Suppressor macrophage treated with lipopolysaccharide for 1 hour (primary cell): ENCODE results near the gene PKIG.
"Not testable (repeated sequence)": the region's sequence is repeated elsewhere in the genome, so short reads cannot be mapped to it uniquely, and the experiment has no call there.

Source experiments
- DNase-seq, 3 donors: peaks; one replicate each; pipeline ENCODE4 v3.0.0-alpha.2; 2020 to 2022

Gene PKIG

DNA sequence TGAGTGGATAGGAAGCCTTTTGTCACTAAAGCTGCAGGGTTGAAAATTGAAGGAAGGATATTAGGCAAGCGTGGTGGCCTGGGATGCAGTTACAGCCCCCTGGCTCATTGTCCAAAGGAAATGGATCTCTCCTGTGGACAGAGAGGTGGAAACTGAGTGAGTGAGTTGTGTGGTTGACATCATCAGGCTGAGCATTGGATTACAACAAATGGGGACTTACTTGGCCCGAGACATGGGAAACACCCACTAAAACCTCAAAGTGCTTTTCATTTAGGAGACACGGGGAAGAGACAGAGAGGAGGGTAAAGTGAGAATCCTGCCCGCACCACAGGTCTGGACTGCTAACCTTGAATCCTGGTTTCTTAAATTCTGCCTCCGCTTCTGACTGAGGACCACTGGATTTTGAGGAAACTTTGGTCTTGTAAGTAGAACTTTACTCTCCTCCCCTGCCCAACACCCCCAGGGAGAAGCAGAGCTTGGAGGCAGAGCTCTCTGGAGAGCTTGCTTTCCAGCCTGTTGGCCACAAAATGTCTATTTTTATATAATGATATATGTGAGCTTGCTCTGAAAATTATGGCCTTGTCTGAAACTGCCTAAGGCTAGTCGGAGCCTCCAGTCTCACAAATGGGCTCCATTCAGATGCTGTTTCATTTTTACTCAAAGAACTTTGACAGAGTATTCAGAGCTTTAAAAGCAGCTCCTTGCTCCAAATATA is at the start of gene PKIG:
PKIG (plus strand) TSS at position 269 of the 715 bp plus-strand sequence. CDS start 31,978 bp downstream, outside the sequence.
- peak; percentile 75 to 86 (median 81) for DNase-seq

- DNase-seq, result no peak
These were observed 49.4 kb upstream of the PKIG start for GRCh38 chr20:44532981-44533331.

DNA sequence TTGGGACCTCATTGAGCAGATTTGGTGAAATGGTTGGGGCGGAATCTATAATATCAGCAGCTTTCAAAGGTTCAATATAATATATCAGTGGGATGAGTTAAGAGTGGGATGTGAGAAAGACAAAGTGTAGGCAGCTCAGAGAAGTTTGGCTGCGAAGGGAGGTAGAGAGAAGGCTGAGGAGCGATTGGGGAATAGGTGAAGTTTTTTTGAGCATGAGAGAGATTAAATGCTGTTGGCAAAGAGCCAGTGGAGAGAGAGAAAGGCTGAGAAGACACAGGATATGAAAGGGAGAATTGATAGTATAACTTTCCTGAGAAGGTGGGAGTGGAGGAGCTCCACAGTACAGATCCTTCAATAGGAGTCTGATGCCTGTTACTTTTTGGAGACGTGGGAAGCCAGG is 48.5 kb upstream of the PKIG start:
- no peak for DNase-seq

DNA sequence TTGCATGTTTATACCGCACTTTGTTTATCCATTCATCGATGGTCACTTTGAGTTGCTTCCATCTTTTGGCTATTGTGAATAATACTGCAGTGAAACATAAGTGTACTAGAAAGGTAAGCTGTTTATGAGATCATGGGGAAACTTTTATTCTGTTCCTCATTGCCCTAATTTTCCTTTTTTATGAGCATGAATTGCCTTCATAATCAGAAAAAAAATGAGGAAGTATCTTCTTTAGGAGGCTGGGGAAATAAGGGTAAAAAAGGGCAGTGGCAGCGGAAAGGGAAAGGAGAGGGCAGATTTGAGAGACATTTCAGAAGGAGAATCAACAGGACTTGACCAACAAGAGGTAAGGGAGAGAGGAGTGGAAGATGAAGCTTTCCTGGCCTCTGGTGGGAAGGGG is 46.2 kb upstream of the PKIG start:
- peak; percentile 47 to 61 (median 52) for DNase-seq

DNA sequence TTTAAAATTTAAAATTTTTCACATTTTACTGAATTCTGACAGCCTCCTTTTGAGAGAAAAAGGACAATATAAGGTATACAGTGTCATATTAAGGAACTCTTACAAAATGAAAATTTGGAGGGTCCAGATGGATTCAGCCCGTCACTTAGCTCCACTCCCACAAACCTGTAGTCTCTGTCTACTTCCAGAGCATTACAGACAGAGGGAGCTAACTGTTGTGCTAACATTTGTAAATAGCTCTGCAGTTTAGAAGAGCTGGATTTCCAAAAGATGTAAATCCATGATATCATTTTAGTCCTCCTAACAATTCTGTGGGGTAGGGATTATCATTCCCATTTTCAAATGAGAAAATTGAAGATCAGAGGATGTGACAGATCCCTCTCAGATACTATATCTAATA is 44.4 kb upstream of the PKIG start:
- DNase-seq, result no peak

DNA sequence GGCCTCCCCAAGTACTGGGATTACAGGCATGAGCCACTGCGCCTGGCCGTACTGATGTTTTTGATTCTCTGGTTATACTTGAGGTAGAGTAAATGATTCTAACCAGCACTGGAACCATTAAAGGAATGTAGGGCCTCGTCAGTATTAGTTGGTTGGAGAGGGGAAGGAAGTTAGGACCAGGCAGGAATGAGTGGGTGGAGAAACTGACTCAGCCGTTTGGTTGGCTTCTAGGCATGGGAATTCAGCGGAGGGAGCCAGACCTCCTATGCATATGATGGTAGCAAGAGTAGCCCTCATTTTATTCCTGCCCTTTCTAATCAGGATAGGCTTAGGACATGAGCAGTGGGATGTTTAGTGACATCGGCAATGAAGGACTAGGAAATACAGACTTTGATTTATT is 41.5 kb upstream of the PKIG start:
- DNase-seq, result peak; percentile 75 to 85 (median 80)

- DNase-seq, result no peak
These were observed 40.4 kb upstream of the PKIG start for GRCh38 chr20:44541992-44542391.

DNA sequence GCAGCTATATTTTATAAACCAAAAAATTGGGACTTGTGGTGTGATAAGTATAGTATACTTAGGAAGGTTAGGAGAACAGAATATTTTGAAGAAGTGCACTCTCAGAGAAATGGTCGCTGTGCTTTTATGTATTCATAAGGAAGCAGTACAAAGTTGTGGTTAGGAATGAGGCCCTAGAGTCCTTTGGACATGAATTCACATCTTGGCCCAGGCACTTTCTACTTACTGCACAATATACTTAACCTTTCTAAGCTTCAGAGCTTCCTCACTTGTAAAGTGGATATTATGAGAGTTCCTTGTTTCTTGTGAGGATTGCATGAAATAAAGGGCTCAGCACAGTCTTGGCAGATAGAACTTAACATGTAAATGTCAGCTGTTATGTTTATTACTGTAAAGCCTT is 39.5 kb upstream of the PKIG start:
- DNase-seq, result peak in 2 of 3 donors; percentile 7 to 20

GRCh38 chr20:44543358-44543757 is 39.0 kb upstream of the PKIG start:
- DNase-seq, result no peak

DNA sequence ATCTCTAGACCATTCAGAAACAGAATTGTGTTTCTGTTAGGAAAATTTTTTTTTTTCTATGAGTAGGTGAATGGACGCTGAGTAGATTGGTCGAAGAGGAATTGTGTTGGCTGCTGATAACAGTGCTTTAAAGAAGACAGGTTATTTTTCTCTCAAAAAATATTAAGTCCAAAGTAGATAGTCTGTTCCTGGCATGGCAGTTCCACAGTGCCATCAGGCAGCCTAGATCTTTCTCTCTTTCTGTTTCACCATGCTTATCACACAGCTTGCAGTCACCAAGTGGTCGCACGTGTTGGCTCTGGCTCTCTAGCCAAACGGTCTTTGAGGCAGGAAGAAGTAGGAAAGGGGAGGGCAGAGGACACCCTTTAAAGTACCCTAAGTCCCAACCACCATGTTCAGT is 38.1 kb upstream of the PKIG start:
- no peak for DNase-seq

- DNase-seq, result no peak
These were observed 35.0 kb upstream of the PKIG start for GRCh38 chr20:44547419-44547818.

DNA sequence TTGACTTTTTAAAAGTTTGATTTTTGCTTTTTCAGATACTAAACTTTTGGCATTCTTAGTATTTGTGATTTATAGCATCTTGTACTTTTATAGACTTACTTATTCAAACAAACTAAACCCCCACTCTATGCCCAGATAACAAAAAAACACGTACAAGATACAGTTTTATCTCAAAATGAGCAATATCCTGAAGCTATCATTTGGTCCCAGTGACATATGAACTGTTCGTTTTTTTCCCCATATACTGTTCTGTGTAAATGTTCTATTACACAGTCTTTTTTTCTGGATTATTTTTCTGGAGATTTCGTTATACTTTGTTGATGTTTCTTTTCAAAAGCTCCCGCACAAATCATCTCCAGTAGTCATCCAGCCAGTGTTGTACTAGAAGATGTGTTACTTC is 33.3 kb upstream of the PKIG start:
- no peak for DNase-seq

GRCh38 chr20:44552050-44552449 is 30.3 kb upstream of the PKIG start:
- no peak for DNase-seq

DNA sequence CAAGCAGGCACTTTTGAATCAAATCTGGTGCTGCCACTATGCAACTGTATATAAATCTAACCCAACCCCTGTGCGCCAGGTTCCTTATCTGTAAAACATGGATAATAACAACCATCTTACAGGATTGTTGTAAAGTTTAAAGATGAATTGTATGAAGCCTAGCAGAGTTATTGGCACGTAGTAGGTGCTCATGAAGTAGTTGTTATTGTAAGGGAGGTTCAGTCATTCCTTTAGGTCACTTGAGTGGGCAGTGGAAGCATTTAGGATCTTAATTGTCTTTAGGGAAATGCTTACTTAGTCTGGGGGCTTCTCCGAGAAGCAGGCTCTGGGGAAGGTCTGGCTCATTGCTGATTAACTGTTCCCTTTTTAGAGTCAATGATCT is 29.8 kb upstream of the PKIG start:
- no peak for DNase-seq

- peak in 1 of 3 donors; percentile 26 for DNase-seq
These were observed 29.1 kb upstream of the PKIG start for GRCh38 chr20:44552950-44553908.

DNA sequence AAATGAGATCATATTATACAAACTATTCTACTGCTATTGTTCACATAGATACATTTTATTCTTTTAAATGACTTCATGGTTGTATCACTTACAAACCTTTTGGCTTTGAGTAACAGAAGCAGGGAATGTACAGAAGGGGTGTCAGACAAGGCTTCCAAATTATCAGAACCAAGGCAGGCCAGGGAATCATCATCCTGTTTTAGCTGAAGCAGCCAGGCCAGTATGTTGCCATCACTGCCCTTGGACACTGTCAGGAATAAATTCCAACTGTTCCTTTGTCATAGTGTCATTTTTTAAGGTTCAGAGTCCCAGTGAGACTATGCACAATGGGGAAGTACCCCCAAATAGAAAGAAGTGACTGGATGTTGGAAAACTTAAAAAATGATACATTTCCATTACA is 23.1 kb upstream of the PKIG start:
- DNase-seq, result no peak

DNA sequence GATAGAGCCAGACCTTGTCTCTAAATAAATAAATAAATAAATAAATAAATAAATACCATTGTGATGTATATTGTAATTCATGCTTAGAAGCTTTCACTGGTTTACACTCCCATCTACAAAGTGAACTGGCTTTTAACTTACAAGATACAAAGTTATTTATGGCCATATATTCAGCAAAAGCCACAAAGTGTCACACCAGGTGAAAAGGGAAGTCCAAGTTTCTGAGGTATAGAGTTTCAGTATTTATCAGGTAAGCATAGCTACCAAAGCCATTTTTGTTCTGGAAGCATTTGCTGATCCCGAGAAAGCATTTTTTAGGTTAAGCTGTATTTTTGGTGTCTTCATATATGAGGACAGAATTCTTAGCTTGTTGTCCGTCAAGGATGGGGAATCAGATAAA is 22.1 kb upstream of the PKIG start:
- DNase-seq, result no peak

GRCh38 chr20:44560818-44561217 is 21.6 kb upstream of the PKIG start:
- not testable (repeated sequence) for DNase-seq

- no peak for DNase-seq
These were observed 20.5 kb upstream of the PKIG start for GRCh38 chr20:44561876-44562275.

GRCh38 chr20:44566018-44566417 is 16.4 kb upstream of the PKIG start:
- DNase-seq, result no peak

DNA sequence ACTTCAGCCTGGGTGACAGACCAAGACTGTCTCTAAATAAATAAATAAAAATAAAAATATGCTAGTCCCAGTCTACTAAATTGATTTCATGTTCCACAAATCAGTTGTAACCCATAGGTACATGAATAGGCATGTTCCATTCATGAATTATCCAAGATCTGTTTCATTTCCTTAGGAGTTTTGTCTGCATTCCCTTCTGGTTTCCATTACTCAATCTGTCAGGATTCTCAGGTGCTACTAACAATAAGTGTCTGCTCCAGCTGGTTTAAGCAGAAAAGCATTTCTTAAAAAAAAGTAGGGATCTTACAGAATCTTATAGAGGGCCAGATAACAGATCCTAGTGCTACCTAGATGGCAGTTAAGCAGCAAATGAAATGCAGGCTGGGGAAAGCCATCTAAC is 15.6 kb upstream of the PKIG start:
- no peak for DNase-seq

DNA sequence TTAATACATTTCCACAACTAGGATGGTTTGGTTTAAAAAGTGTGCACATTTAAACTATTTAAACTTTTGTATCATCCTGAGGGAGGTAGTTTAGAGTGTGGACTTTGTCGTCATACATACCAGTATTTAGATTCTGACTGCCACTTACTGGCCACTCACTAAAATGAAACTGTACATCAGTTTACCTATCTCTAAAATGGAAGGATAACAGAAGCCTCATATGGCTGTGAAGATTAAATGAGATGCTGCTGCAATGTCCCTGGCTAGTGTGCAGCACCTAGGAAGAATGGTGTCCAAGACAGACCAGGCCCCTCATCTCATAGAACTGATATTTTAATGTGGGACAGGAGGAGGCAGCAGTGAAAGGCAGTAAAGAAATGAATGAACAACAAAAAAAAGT is 12.0 kb upstream of the PKIG start:
- no peak for DNase-seq

- no peak for DNase-seq
These were observed 10.9 kb upstream of the PKIG start for GRCh38 chr20:44571362-44571988.
